NCI-H446 (cell line): Measurements from ENCODE around the gene PHF14.
"Not testable (repeated sequence)": the region's sequence is repeated elsewhere in the genome, so short reads cannot be mapped to it uniquely, and the experiment has no call there.

Source experiments
- DNase-seq, 2 experiments: peaks; one replicate each; lab custom pipeline; 2025; lab: John Stamatoyannopoulos, UW

The PHF14 gene

DNA sequence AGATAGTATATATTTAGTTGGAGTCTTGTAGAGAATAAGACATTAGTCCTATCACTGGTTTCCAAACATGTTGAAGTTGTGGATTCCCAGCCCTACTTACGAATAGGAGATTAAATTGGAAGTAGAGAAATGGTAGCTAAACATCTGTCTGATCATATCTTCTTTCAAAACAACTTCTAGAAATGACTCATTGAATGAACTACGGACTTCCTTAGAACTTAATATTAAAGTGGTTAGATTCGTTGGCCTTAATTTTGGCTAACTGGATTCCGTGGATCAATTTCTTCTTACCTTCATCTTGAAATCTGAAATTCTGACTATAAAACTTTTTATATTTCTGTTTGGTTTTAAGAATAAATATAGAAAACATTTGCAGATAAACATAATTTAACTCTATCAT, 3.4 kb downstream of the PHF14 start:
- DNase-seq: no peak

DNA sequence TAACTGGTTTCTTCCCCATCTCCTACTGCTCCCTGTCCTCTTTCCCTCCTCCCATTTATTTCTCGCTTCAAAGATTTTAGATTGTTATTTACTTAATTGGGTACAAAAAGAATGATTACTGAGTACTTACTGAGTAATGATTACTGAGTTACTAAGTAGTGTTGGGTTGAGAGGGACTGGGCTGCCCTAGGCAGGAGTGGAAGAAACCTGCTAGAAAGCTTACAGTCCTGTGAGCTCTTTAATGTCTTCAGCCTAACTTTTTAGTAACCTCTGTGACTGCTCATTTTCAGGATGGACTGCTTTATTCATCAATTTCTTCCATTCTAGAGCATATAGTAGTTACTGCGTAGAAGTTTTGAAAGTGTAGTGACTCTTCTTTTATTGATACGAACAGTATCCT, 7.6 kb downstream of the PHF14 start:
- DNase-seq: no peak

DNA sequence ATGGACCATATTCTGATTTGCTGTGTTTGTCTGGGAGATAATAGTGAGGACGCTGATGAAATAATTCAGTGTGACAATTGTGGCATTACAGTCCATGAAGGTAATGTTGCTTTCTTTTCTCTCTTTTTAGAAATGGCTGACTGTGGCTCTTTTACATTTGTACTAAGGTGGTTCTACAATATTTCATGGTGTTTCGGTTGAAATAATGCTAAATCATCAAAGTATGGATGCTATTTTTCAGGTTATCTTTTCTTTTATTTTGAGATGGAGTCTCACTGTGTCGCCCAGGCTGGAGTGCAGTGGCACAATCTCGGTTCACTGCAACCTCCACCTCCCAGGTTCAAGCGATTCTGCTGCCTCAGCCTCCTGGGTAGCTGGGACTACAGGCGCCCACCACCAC, 17.1 kb downstream of the PHF14 start:
- DNase-seq: not testable (repeated sequence)

DNA sequence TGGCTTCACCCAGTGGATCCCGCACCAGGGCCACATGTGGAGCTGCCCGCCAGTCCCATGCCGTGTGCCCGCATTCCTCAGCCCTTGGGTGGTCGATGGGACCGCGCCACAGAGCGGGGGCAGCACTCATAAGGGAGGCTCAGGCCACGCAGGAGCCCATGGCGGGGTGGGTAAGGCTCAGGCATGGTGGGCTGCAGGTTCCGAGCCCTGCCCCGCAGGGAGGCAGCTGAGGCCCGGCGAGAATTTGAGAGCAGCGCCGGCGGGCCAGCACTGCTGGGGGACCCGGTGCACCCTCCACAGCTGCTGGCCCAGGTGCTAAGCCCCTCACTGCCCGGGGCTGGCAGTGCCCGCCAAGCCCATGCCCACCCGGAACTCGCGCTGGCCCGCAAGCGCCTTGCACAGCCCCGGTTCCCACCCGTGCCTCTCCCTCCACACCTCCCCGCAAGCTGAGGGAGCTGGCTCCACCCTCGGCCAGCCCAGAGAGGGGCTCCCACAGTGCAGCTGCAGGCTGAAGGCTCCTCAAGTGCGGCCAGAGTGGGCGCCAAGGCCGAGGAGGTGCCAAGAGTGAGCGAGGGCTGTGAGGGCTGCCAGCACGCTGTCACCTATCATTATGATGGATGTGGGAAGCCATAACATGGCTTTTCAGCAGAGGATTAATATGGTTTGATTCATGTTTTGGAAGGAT, 22.0 kb downstream of the PHF14 start:
- DNase-seq: not testable (repeated sequence)

DNA sequence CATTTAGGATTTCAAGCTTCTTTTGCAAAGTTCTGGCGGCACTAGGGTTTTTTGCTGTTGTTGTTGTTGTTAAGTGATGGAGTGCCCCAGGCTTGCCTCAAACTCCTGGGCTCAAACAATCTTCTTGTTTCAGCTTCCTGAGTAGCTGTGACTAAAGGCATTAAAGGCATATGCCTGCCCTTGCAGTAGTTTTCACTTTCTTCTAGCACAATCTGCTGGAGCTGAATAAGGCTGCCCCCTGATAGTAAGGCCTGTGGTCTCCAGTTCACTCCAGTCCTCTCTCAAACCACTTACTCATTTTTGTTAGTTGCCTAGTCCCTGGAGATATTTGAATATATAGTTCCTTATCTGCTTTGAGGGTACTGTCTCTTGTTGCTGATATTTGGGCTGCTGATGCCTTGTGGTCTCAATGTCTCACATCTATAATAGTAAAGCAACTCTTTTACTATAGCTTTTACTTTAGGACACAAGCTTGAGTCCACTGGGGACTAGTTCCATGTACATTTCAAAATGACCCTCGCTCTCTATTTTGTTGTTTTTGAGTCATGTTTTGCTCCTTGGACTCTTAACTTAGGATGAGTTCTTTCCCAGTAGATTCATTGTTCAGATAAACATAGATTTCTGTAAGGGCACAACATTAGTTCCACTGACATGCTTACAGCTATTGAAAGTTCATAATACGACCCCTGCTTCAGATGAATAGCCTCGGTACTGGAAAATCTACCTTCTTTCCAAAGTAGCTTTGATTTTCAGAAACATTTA, 25.5 kb downstream of the PHF14 start:
- no peak for DNase-seq

DNA sequence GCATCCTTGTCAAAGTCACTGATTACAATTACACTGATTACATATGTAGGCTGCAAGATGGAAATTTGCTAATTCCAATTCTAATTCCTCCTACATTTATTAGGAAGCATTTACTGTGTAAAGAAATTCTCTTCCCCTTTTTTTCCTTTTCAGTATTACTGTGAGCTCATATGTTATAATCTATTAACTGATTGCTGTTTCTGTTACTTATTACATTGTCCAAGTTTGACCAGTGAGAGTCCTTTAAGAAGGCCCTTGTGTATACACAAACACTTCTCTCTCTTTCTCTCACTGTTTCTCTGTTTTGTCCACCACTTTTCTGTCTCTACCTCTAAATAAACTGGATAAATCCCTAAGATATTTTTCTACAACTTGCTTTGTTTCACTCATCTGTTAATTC, 31.5 kb downstream of the PHF14 start:
- no peak for DNase-seq

DNA sequence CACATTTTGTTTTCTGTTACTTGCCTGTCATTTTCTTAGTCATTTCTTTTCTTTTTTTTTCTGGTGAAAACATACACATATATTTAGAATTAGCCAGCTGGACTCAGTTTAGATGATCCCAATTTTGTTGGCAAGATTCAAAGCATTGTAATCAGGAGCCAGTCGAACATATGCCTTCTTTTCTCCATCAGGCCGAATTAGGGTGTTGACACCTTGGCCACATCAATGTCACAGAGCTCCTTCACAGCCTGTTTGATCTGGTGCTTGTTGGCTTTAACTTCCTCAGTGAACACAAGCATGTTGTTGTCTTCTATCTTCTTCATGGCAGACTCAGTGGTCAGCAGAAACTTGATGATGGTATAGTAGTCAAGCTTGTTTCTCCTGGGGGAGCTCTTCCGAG, 32.6 kb downstream of the PHF14 start:
- DNase-seq: no peak

DNA sequence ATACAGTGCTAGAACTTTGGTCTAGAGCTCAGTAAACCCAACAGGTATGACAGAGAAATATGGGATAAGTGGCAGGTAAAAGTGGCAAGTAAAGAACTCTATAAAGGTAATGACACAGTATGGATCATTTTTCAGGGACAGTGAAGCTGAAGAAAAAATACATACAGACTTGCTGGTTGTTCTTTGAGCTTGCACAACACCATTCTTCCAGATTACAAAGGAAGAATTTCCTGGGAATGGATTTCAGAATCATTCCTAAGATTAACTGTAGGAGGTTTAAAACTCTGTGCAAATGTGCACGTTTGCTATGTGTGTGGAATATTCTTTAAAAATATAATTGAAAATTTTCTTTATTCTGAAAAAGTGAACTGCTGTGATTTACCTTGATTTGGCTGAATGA, 36.0 kb downstream of the PHF14 start:
- no peak for DNase-seq

DNA sequence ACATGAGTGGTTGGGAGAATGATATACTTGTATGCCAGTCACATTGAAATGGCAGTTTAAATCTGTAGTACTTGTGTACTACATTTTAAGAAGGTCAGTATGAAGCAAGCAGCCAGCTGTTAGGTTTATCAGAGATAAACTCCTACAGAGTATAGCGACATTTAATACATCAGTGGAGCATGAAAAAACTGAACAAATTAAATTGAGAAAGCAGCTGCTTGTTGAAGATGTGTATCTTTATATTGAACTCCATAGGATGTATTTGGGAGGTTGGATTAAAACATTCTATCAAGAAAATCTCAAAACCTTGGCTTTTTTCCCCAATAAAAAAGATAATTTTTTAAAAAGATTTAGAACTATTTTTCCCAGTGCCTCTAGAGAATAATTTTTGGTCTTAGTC, 47.8 kb downstream of the PHF14 start:
- no peak for DNase-seq

DNA sequence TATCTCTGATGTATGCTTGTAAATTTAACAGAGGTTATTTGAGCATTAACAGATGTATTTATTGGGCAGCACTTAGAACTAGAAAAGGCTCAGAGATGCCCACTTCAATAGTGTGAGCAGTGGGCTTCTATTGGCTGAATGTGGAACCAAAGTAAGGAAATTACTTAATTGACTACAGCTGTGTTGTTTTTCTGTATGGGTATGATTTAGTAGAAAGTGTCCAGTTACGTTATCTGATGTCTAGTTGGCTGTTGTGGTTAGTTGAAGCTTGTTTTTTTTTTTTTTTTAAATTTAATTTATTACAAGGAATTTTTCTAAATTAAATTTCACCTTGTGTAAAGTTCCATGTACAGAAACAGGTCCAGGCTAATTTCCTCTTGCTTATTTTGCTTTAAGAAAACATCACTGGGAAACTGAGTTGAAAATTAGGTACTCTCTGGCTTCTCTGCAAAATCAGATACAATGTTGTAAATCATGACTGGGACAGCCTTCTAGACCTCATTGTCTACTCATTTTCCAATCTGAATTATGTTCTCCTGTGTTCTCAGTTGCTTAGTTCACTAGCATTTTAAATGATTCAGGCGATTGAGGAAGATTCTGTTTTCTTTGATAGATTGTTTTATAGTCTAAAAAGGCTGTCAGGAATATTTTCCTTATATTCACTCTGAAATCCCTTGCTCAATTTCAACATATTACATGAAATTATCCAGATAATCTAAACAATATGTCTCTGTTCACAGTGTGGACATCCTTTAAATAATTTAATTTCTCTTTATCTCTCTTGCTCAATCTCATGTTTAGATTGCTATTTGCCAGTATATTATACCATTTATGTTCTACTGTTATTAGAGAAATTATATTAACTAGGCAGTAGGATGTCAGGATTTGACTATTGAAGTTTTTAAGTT, 53.0 kb downstream of the PHF14 start:
- DNase-seq: no peak

DNA sequence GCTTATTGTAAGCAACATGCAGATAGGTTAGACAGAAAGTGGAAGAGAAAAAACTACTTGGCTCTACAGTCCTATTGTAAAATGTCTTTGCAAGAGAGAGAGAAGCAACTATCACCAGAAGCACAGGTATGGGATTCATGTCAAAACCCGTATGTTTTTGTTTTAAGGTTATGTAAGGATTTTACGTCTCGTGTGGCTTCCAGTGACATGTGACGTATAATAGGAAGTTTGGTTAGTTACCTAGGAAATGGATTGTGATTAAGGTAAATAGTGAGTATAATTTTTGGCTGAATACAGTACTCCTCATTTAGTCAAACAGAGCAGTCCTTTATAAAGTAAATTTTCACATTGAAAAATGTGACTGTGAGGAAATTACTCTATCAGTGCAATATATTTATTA, 62.0 kb downstream of the PHF14 start:
- DNase-seq: no peak

DNA sequence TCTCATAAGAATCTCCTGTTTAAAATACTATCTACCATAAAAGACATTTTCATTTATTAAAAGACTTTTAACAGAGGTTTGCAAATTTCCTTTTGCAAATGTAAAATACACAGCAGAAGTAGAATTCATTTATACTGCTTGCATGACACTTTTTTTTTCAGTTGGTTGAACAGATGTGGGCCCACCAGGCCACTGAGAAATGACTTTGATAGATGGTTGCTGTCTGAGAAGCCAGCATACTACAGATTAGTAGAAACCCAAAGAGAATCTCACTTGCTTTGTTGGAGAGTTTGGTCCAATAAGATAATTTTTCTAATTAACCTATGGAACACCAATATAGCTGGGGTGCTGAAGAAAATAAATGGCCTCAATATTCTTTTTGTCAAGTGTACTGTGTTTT, 66.3 kb downstream of the PHF14 start:
- peak in 1 of 2 experiments; percentile 16 for DNase-seq

DNA sequence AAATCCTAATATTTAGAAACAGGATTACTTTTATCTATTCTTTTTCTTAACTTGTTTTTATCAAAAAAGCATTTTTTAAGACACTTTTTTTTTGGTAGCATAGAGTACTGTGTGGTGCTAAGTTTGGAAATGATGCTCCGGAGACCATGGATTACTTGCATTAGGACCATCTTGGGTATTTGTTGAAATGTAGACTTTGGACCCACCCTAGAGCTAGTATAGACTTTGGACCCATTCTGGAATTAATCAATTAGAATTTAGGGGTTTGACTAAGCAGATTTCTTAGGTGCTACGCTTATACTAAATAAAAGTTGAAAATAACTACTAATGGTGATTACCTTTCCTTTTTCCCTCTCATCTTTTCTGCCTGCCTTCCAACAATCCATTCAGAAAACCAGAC, 80.4 kb downstream of the PHF14 start:
- no peak for DNase-seq

DNA sequence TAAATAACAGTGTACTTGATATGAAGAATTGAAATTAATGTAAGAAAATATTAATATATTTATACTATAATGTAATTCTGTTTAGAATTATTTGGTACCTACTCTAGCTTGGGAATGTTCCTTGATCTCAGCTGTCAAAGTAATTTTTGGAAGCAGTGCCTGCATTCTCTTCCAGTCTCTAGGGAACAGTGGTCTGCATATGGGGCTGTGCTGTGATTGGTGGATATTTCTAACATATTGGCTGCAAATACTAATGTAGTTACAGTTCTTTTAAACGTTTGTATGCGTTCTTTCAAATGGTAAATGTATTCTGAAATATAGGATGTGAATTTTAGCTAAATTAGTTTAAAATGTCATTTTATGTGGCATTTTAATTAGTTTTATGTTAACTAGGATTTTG, 87.2 kb downstream of the PHF14 start:
- DNase-seq: peak in 1 of 2 experiments; percentile 11

DNA sequence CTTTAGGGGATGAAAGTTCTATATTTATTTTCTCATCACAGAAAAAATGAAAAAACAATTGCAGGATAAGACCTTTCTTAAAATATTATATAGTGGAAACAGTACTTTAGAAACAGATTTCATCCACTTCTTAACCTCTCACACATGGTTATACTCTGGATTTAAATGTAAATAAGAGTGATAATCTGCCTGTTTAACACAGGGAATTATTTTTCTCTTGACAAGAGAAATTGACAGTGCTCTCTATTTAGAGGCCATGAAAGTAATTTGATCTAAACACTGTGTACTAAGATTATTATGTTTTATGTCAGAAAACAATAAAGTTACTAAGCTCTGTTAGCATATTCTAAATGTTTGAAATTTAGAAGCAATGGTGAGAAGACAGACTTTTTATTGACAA, 88.4 kb downstream of the PHF14 start:
- no peak for DNase-seq

DNA sequence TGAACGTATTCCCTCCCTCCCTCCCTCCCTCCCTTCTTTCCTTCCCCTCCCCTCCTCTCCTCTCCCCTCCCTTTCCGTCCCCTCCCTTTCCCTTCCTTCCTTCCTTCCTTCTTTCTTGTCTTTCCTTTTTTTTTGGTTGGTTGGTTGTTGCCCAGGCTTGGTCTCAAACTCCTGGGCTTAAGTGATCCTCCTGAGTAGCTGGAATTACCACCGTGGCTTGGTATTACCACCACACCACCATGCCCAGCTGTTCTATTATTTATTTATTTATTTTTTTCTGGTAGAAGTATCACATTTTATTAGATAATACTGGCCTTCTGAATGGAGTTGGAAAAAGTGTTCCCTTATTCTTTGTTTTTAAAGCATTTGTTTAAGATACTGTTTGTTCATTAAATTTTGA, 95.9 kb downstream of the PHF14 start:
- DNase-seq: no peak

DNA sequence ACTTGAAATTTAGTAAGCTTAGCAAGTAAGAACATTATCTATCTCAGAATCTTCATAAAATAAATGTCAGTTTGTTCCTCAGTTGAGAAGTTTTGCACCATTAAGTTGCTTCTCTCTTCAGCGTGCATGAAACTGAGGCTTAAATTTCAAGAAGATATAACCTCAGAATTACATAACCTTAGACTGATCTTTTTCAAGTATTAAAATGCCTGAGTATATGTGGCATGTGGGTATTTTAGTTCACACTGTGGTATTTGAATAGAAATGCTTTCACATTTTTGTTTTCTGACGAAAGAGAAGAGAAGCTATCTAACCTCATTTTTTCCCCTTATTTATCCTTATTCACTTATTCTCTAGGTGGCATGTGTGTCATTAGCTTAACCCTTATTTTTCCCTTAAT, 104.1 kb downstream of the PHF14 start:
- DNase-seq: no peak

DNA sequence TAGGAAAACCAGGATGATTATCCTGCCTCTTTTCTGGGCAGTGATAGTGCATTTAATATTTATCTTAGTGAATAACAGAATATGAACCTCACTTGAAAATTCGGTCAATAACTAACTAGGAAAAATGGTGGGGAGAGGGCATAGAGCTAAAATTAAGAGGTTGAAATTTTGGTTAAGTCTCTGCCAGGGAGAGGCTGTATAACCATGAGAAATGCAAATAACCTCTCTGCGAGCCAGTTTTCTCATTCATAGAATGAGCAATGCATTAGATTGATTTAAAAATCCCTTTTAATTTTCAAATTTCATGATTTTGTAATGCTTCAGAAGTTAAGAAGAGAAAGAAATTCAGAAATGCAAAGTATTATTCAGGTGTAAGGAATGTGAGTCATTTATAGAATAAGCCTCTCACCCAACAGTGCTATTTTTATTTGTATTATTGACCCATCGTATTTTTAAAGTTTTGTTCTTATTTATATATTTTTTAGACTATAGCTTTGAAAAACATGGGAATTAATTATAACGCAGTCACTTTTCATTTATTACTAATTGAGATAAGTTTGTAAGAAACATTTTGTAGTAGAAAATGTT, 104.7 kb downstream of the PHF14 start:
- DNase-seq: no peak

DNA sequence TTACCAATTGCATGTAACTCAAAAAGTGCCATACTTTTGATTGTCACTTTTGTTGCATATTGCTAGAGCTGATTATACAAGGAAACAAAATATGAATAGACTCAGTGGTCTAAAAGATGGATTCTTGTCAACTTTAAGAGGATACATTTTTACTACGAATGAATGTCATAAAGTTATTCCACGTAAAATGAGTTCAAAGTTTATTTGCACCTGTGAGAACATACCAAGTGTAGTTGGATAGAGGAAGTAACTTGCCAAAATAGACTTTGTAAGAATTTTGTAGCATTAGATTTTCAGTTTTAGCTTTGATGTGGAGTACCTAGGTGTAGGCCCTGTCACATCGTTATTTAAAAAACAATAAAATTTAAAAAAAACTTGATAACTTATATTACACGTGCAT, 106.2 kb downstream of the PHF14 start:
- DNase-seq: no peak

DNA sequence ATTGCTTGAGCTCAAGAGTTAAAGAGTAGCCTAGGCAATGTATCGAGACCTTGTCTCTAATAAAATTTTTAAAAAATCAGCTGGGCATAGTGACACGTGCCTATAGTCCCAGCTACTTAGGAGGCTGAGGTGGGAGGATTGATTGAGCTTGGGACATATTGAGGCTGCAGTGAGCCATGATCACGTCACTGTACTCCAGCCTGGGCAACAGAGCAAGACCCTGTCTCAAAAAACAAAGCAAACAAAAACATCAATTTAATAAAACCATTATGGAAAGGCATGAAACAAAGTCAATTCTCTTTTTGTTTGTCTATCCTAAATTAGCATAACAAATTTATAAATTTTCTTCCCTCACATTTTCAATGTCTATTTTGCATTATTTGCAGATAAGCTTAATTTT, 108.4 kb downstream of the PHF14 start:
- DNase-seq: no peak

DNA sequence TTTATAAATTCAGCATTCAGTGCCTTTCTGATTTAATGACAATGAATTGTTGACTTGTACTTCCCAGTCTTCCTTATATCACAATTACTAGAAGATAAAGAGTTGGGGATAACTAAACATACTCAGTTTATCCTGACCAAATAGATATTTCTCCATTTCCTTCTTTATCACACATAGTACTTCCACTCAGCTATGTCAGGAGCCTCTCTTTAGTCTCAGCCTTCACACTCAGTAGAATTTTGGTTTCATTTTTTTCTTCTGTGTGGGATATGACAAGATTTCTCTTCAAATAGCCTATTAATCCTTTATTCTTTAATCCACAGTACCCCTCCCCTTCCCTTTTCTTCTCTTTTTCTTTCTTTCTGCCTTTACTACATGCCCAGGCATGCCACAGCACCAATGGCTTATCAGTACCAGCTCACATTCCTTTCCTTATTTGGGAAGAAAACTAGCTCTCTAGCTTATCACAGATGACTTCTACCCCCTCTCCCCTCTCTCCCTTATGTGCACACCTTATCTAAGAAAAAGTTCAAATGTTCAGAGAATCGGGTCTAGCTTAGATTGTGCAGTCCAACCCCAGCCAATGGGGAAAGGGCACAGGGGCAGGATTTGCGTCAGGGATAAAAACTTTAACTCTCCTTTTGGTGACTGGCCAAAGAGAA, 109.0 kb downstream of the PHF14 start:
- no peak for DNase-seq

DNA sequence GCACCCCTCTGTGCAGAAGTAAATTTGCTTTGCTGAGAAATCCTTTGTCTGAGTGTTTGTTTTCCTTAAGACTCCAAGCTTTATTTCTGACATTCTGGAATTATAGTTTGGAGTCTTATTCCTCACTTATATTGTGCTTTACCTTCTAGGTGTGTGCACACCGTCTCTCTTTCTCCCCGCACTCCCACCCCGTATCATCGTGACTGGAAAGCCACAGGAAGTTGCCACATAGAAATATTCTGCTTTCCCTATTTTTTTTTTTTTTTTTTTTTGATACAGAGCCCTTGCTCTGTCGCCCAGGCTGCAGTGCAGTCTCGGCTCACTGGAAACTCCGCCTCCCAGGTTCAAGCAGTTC, 109.5 kb downstream of the PHF14 start:
- DNase-seq: no peak
